Heart right ventricle (tissue), 16 donors: ENCODE measurements around the gene SIK2. TPM values are rescaled to one million over a fixed set of nuclear protein-coding genes. Genes with fewer than 3 reads are reported as not detected.

Source experiments
- ATAC-seq, 8 donors: fragments of 200-7000 bp; cut with Tn5 transposase; one replicate each; pipeline ENCODE4 v1.9.1; 2020; ENCODE audit warnings: mild to moderate bottlenecking in 8 of 8, moderate library complexity in 8 of 8, moderate number of reproducible peaks in 1 of 8
- DNase-seq, 2 donors: peaks; one replicate each; pipeline ENCODE4 v3.0.0-alpha.2; 2020
- H3K27ac ChIP-seq, 10 donors: fragments of 200-600 bp; sonication (generic) in 2 of 10; one replicate each; pipeline versions ENCODE4 v1.5.0 to v1.8.0; 2020 to 2022; ENCODE audit warnings: mild to moderate bottlenecking in 3 of 10
- H3K27me3 ChIP-seq, 7 donors: fragments of 200-600 bp; one replicate each; pipeline ENCODE4 v1.8.0; 2021 to 2022; ENCODE audit warnings: mild to moderate bottlenecking in 2 of 7
- H3K36me3 ChIP-seq, 9 donors: fragments of 200-600 bp; sonication (generic) in 1 of 9; one replicate each; pipeline versions ENCODE4 v1.5.0 to v1.8.0; 2020 to 2022; ENCODE audit warnings: mild to moderate bottlenecking in 2 of 9
- H3K4me1 ChIP-seq, 9 donors: fragments of 200-600 bp; sonication (generic) in 1 of 9; one replicate each; pipeline versions ENCODE4 v1.5.0 to v1.8.0; 2020 to 2022; ENCODE audit warnings: mild to moderate bottlenecking in 4 of 9
- H3K4me3 ChIP-seq, 10 donors: fragments of 200-600 bp; sonication (generic) in 2 of 10; one replicate each; pipeline versions ENCODE4 v1.5.0 to v1.8.0; 2020 to 2022; ENCODE audit warnings: mild to moderate bottlenecking in 7 of 10, moderate library complexity in 2 of 10
- H3K9me3 ChIP-seq, 11 donors: fragments of 200-600 bp in 10 of 11; sonication (generic) in 2 of 11; one replicate each; pipeline versions ENCODE4 v1.5.0 to v1.8.0; 2013 to 2022; ENCODE audit warnings: mild to moderate bottlenecking in 2 of 11, control low read depth in 1 of 11, moderate library complexity in 1 of 11
- WGBS, 2 donors: extraction: QIAGEN DNeasy Blood & Tissue Kit; methylation state at CpG; one replicate each; pipeline ENCODE4 v1.1.7; 2013; ENCODE audit warnings: inconsistent platforms in 1 of 2; 5-methylcytosine and 5-hydroxymethylcytosine counted together
- intact Hi-C, 10 donors: fragments of 100-400 bp; cut with DNase I; formaldehyde crosslinking; loops; one replicate each; pipeline versions ENCODE4 v1.11.1 to v1.14.2; 2022
- polyA plus RNA-seq, 2 donors: library from polyadenylated mRNA; stranded (reverse); fragments of 200-250 nt; gene quantifications; one replicate each; pipeline ENCODE4 v1.2.3, GENCODE V29; 2013
- total RNA-seq, 10 donors: library from RNA; stranded (reverse); fragmentation: NEBNext Ultra II Directional in 3 of 10; extraction: Animal tissue kit (Norgen Biotek cat#: 25700) in 3 of 10; gene quantifications; one replicate each; pipeline versions ENCODE4 v1.2.1 to v1.2.4, GENCODE V29; 2021 to 2023
- TF ChIP-seq, protein P1 (sequence below), 9 donors: fragments of 200-600 bp; sonication (generic) in 2 of 9; IDR thresholded peaks; one replicate each; pipeline versions ENCODE4 v1.5.0 to v1.8.0; 2021 to 2022; ENCODE audit warnings: antibody characterized with exemption in 9 of 9, mild to moderate bottlenecking in 5 of 9, moderate library complexity in 1 of 9
- donor health status: Arrhythmogenic right ventricular cardiomyopathy.
- donor health status: ischemic (EF 13 %, LVEDD 7.1; RV severe dilation, severe dysfunction).
- donor health status: healthy with polysubstance abuse.
- donor health status: DM: no; HTN: yes; CAD: no.
- donor health status: DM: no; HTN: no; CAD: no.
- donor health status: ischemic (EF 25% LVEDD 6.9; RV normal size, moderate dysfunction).
- donor health status: ischemic (EF 25% LVEDD 5.7; RV mildly dilated, moderate dysfunction).
- donor health status: healthy.
- donor health status: DM: yes; HTN: yes; CAD: no.
- donor health status: Ischemic cardiomyopathy.
- donor health status: ischemic (EF 35%, LVEDD 5.7; RV mildly dilated, moderate dysfunction).
- donor health status: nonischemic (EF 11% LVEDD 7.7; RV severe dilation, severe dysfunction).
- donor health status: DM: yes; HTN: yes; CAD: no.
- donor health status: PGD.
- donor health status: ischemic (EF 29% LVEDD 5.4; RV normal size, mild dysfunction).
- donor health status: nonischemic (EF 23%, LVEDD 6.1; RV moderate dilation, normal function).

Gene SIK2
- total and polyA plus RNA-seq, 12 donors = 4.1 to 41.6 (median 28.8) TPM

DNA sequence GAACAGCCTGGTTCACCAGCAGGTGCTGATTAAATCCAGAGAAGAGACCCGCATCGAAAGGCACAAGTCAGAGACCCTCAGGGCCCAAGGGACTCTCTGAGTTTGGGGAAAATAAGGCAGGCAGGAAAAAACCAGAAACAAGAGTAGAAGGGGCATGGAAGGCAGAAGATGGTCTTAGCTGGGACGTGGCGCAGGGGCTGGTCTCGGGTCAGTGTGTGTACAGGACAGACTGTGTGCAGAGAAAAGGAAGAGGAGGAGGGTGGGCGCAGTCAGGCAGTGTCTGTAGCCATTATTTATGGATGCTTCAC lies 132.7 kb downstream of the SIK2 start:
- ATAC-seq (no peak), DNase-seq (no peak)
- intact Hi-C loops = loop anchor here in 3 of 10 donors (1.0 to 10.0 kb wide), 4 partner anchors 32 to 133 kb away; partner anchors contain the start of genes PPP2R1B (in 2 of the 3) and SIK2 (in 2 of the 3)
- Histone ChIP-seq H3K9me3 (no peaks in the 10 kb centered on the region), H3K27ac (peak overlapping the region; percentile 80 to 97 (median 94)), H3K36me3 (peaks cover 0 to 22% (median 0%) of the 10 kb centered on the region in 9 donors), H3K4me1 (peaks cover 72 to 88% (median 85%) of the 10 kb centered on the region in 9 donors), H3K4me3 (peak overlapping the region in 5 of 10 donors; percentile 41 to 60 (median 52)), H3K27me3 (no peaks in the 10 kb centered on the region)
- TF ChIP-seq, protein P1, sequence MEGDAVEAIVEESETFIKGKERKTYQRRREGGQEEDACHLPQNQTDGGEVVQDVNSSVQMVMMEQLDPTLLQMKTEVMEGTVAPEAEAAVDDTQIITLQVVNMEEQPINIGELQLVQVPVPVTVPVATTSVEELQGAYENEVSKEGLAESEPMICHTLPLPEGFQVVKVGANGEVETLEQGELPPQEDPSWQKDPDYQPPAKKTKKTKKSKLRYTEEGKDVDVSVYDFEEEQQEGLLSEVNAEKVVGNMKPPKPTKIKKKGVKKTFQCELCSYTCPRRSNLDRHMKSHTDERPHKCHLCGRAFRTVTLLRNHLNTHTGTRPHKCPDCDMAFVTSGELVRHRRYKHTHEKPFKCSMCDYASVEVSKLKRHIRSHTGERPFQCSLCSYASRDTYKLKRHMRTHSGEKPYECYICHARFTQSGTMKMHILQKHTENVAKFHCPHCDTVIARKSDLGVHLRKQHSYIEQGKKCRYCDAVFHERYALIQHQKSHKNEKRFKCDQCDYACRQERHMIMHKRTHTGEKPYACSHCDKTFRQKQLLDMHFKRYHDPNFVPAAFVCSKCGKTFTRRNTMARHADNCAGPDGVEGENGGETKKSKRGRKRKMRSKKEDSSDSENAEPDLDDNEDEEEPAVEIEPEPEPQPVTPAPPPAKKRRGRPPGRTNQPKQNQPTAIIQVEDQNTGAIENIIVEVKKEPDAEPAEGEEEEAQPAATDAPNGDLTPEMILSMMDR (IDR thresholded peaks at IDR 0.05) = no peak
- WGBS, 2 donors = 39 to 46% methylated on average over 6 of the region's 6 CpGs

DNA sequence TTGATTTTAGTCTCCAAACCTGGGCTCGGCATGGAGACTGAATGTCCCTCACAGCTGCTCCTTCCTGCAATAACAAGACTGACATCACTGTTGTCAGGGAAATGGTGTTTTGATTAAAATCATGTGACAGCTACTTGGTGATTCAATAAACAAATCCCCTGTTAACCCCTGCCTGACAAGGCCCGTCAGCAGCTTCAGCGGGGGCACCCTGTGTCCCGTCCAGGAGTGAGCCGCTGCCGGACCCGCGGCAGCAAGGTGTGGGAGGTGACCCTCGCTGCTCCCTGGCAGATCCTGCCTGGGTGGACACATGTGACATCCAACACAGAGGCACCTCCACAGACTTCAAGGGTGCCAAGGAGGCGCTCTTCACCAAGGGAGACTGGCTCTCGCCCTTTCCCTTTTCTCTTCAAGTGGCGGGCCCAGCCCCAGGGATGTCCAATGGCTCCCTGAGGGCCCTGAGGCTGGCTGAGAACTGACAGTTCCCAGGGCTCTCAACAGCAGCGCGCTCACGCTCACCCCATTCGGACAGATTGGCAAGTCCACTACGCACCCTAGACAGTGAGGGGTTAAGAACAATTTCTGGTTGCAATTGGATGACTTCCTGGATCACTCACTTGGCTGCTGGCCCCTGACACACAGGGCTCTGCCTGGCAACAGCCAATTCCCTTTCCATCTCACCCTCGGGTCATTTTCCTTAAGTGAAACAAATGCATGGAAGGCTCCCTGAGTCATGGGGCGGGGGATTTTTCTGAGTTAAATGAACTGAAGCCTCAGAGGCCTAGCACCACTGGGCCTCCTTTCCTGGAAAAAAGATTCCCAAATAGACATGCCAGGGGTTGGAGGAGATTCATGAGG lies 133.2 kb downstream of the SIK2 start:
- intact Hi-C loops = loop anchor here in 3 of 10 donors (1.0 to 10.0 kb wide), 3 partner anchors 42 to 133 kb away; partner anchors contain the start of gene SIK2 (in 2 of the 3)
- ATAC-seq (peak; percentile 68 to 85 (median 78)), DNase-seq (peak; percentile 73 to 88)
- H3K4me3 ChIP-seq = peak overlapping the region in 9 of 10 donors; percentile 28 to 60 (median 51)
- peaks cover 67 to 82% (median 79%) of the 10 kb centered on the region in 9 donors for H3K4me1 ChIP-seq
- H3K9me3 ChIP-seq = no peaks in the 10 kb centered on the region
- peak overlapping the region; percentile 80 to 97 (median 94) for H3K27ac ChIP-seq
- 27 to 47% methylated on average over 19 of the region's 19 CpGs for WGBS, 2 donors
- TF ChIP-seq, protein P1 (IDR thresholded peaks at IDR 0.05) = peak in 1 of 9 donors; percentile 7
- peaks cover 0 to 27% (median 0%) of the 10 kb centered on the region in 9 donors for H3K36me3 ChIP-seq
- no peaks in the 10 kb centered on the region for H3K27me3 ChIP-seq

DNA sequence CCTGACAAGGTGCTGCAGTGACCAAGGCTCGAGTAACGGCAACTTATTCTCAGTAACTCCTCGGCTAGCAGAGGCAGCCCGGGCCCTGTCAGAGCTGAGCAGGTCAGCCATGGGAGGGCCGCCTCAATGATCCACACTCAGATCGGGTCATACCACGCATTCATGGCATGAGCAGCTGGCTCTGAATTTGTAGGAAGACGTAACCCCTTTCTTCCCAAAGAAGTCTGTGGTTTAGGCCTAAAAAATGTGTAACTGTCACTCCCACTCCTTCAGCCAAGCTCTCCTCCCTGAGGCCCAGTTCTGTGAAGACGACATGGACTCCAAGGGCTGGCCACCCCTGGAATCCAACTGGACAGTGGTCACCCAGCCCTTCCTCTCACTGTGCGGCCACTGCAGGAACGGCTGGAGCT lies 133.9 kb downstream of the SIK2 start:
- intact Hi-C loops = loop anchor here in 2 of 10 donors (5.0 to 10.0 kb wide), 2 partner anchors 41 to 131 kb away; partner anchors contain the start of gene SIK2 (in 1 of the 2)
- ATAC-seq (peak in 3 of 8 donors; percentile 0 to 4 (median 1)), DNase-seq (peak in 1 of 2 donors; percentile 20)

More for the DNA sequence above, 133.9 kb downstream of the SIK2 start:
- TF ChIP-seq, protein P1 (IDR thresholded peaks at IDR 0.05) = no peak
- Histone ChIP-seq H3K4me1 (peaks cover 63 to 75% (median 72%) of the 10 kb centered on the region in 9 donors), H3K27me3 (no peaks in the 10 kb centered on the region), H3K36me3 (peaks cover 0 to 34% (median 5%) of the 10 kb centered on the region in 9 donors), H3K9me3 (no peaks in the 10 kb centered on the region), H3K27ac (peak overlapping the region; percentile 80 to 97 (median 94)), H3K4me3 (peak overlapping the region in 5 of 10 donors; percentile 28 to 60 (median 52))
- 51 to 52% methylated on average over 11 of the region's 11 CpGs for WGBS, 2 donors
